HFFc6 (cell line): ENCODE results near the gene GLDC. TPM values are rescaled to one million over a fixed set of nuclear protein-coding genes. Genes with fewer than 3 reads are reported as not detected.

Experiments used
- DNase-seq: peaks from one replicate; pipeline ENCODE4 v3.0.0-alpha.2; 2018
- H3K27ac Mint-ChIP-seq: 2 replicates; pipeline ENCODE4 v1.8.0; 2020; ENCODE audit warnings: mild to moderate bottlenecking, mixed read lengths
- H3K27me3 Mint-ChIP-seq: 2 replicates; pipeline ENCODE4 v1.8.0; 2021; ENCODE audit warnings: mild to moderate bottlenecking, moderate library complexity, mixed read lengths; ENCODE audit not compliant: insufficient read depth
- H3K36me3 Mint-ChIP-seq: 2 replicates; pipeline ENCODE4 v1.8.0; 2021; ENCODE audit warnings: low read depth, mixed read lengths
- H3K4me1 Mint-ChIP-seq: 2 replicates; pipeline ENCODE4 v1.8.0; 2020; ENCODE audit warnings: low read depth, mixed read lengths
- H3K4me3 Mint-ChIP-seq: 2 replicates; pipeline ENCODE4 v1.8.0; 2020; ENCODE audit warnings: mild to moderate bottlenecking, moderate library complexity, mixed read lengths
- H3K9me3 Mint-ChIP-seq: 2 replicates; pipeline ENCODE4 v1.8.0; 2020; ENCODE audit warnings: mild to moderate bottlenecking, mixed read lengths
- CTCF ChIP-seq: fragments of 200-600 bp; sonication (generic); IDR thresholded peaks from 2 replicates; pipeline ENCODE4 v1.5.0; 2021; ENCODE audit warnings: antibody characterized with exemption, mild to moderate bottlenecking
- total RNA-seq, 6 experiments: library from RNA; stranded (reverse); fragmentation: NEBNext Ultra II Directional; extraction: Animal tissue kit (Norgen Biotek cat#: 25700); gene quantifications; 2 replicates in 1 of 6; 3 replicates in 5 of 6; pipeline ENCODE4 v1.2.3, GENCODE V29; 2021

GLDC gene
- total RNA-seq, 6 experiments from 2014 or later, result 0.12 to 0.41 (median 0.23) TPM

DNA sequence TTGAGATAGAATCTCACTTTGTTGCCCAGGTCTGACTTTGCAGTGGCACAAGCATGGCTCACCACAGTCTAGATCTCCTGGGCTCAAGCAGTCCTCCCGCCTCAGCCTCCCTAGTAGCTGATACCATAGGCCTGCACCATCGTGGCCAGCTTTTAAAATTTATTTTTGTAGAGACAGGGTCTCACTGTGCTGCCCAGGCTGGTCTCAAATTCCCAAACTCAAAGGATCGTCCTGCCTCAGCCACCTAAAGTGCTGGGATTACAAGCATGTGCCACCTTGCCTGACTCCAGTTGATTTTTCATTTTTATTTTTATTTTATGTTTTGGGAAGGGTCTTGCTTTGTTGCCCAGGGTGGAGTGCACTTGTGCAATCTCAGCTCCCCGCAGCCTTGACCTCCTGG is 41.7 kb upstream of the GLDC start:
- Mint-ChIP-seq H3K36me3 (peaks cover 8% of the 10 kb centered on the region), H3K27me3 (no peaks in the 10 kb centered on the region)

GRCh38 chr9:6686396-6686795 is 40.9 kb upstream of the GLDC start:
- H3K27me3 Mint-ChIP-seq, result peaks cover 3% of the 10 kb centered on the region; the same call in 1 of the 2 replicates
- peaks cover 19% of the 10 kb centered on the region; the same call in 1 of the 2 replicates for H3K4me1 Mint-ChIP-seq
- H3K4me3 Mint-ChIP-seq, result no peak overlapping the region
- no peak overlapping the region for H3K27ac Mint-ChIP-seq
- TF ChIP-seq CTCF, result peak; percentile 63
- H3K9me3 Mint-ChIP-seq, result no peaks in the 10 kb centered on the region
- peaks cover 8% of the 10 kb centered on the region for H3K36me3 Mint-ChIP-seq
- peak; percentile 39 for DNase-seq

More for the DNA sequence above, 41.7 kb upstream of the GLDC start:
- H3K4me3 Mint-ChIP-seq, result no peak overlapping the region
- no peak overlapping the region for H3K27ac Mint-ChIP-seq
- H3K9me3 Mint-ChIP-seq, result no peaks in the 10 kb centered on the region
- TF ChIP-seq CTCF, result no peak
- no peak for DNase-seq
- H3K4me1 Mint-ChIP-seq, result peaks cover 19% of the 10 kb centered on the region; the same call in 1 of the 2 replicates

DNA sequence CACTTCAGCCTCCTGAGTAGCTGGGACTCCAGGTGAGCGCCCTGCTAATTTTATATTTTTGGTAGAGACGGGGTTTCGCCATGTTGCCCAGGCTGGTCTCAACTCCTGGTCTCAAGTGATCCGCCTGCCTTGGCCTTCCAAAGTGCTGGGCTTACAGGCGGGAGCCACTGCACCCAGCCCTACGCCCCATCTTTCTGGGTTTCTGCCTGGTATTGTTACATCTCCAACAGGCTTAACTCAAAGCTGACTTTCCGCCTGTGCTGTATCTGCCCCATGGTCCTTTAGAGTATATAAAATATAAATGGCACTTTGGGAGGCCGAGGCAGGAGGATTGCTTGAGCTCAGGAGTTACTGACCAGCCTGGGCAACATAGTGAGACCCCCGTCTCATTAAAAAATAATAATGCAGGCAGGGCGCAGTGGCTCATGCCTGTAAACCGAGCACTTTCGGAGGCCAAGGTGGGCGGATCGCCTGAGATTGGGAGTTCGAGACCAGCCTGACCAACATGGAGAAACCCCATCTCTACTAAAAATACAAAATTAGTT is 36.5 kb upstream of the GLDC start:
- DNase-seq, result no peak
- H3K36me3 Mint-ChIP-seq, result peaks cover 8% of the 10 kb centered on the region
- TF ChIP-seq CTCF, result no peak

DNA sequence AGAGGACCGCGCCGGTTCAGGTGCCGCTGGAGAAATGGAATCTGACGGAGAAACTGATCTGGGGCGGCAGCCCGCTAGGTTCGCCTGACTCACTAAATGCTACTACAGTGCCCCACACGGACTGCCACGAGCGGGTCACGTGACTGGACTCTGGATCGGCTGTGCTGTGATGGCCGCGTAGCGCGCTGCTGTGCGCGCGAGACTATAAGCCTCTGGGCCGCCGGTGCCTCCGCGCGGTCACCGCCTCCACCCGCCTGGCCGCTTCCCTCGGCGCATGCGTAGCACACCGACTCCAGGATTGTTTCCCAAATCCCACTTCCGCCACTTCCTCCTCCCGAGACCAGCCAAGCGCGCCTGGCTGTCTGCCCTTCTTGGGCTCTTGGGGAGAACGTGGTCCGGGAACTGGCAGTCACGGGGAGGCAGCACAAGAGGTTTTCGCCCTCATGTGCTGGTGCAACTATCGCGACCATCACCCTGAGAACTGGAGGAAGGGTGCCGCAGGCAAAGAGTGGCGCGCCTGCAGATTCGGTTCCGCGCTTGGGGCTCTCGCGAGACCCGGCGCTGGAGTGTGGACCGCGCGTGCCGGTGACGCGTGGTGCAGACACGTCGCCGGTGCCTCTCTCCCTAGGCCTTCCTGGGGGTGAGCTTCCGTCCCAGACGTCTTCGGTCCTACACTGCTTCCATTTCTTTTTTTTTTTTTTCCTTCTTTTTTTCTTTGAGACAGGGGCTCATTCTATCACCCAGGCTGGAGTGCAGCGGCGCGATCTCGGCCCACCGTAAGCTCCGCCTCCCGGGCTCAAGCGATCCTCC is 35.8 kb upstream of the GLDC start:
- H3K4me3 Mint-ChIP-seq, result peak overlapping the region; percentile 96
- H3K27ac Mint-ChIP-seq, result peak overlapping the region; percentile 99
- H3K36me3 Mint-ChIP-seq, result peaks cover 8% of the 10 kb centered on the region
- no peak for TF ChIP-seq CTCF
- H3K27me3 Mint-ChIP-seq, result peaks cover 3% of the 10 kb centered on the region; the same call in 1 of the 2 replicates
- H3K4me1 Mint-ChIP-seq, result peaks cover 23% of the 10 kb centered on the region
- H3K9me3 Mint-ChIP-seq, result no peaks in the 10 kb centered on the region
- DNase-seq, result peak; percentile 94

More for the DNA sequence above, 36.5 kb upstream of the GLDC start:
- Mint-ChIP-seq H3K27ac (peak overlapping the region; percentile 99), H3K9me3 (no peaks in the 10 kb centered on the region), H3K4me3 (peak overlapping the region; percentile 96), H3K27me3 (peaks cover 3% of the 10 kb centered on the region; the same call in 1 of the 2 replicates), H3K4me1 (peaks cover 26% of the 10 kb centered on the region)

DNA sequence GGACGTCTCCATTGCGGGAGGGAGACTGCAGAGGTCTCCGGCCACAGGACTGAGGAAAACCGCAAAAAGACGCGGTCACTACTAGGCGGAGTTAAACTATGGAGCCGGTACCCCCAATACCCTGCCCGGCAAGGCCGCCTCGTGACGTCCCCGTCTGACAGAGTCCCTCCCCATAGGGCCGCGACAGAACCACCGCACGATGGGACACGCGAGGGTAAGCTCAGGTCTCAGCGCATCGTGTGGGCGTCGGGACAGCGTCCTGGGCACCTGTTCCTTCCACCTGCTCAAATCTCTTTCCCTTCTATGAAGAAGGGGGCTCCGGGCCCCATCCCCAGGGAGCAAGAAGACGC is 35.2 kb upstream of the GLDC start:
- no peaks in the 10 kb centered on the region for H3K9me3 Mint-ChIP-seq
- H3K27me3 Mint-ChIP-seq, result peaks cover 3% of the 10 kb centered on the region
- H3K36me3 Mint-ChIP-seq, result peaks cover 8% of the 10 kb centered on the region
- DNase-seq, result no peak
- peak overlapping the region; percentile 99 for H3K27ac Mint-ChIP-seq
- peaks cover 20% of the 10 kb centered on the region for H3K4me1 Mint-ChIP-seq
- TF ChIP-seq CTCF, result no peak
- H3K4me3 Mint-ChIP-seq, result peak overlapping the region; percentile 96
